ENCODE results near the gene IKZF4. TPM values are rescaled to one million over a fixed set of nuclear protein-coding genes. Genes with fewer than 3 reads are reported as not detected.
A peak's percentile ranks its signal among the peaks of the same experiment; 100 is the strongest.
"Not testable (repeated sequence)": the region's sequence is repeated elsewhere in the genome, so short reads cannot be mapped to it uniquely, and the experiment has no call there.

The IKZF4 gene
- total RNA-seq, 1 experiment from 2014 or later: 13.9 TPM

DNA sequence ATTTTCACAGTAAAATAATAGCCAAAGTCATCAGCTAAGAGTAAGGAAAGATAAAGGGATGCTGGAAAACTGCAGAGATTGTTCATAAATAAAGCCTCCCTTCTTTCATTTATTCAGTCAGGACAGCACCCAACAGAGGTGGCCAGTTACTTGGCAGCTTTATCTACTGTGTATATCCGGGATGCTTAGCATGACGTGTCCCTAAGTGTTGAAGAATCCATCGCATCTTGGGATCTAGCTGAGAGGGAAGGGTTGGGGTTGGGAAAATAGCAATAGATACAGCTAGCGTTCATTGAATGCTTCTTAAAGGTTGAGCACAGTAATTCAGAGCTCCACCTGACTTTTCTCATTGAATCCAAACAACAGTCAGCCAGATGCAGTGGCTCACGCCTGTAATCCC is 53.6 kb downstream of the IKZF4 start:
- DNase-seq: no peak
- Mint-ChIP-seq H3K4me1 (peaks cover 5 to 8% of the 10 kb centered on the region in 2 experiments), H3K27ac (no peak overlapping the region), H3K9me3 (peaks cover 3% of the 10 kb centered on the region in 2 experiments; a peak in 4 of 5 replicates), H3K4me3 (no peak overlapping the region), H3K27me3 (ENCODE audit: low read depth) (no peaks in the 10 kb centered on the region), H3K36me3 (ENCODE audit: insufficient read depth in 1 of 3, low read depth in 3 of 3) (no peaks in the 10 kb centered on the region; a peak in 1 of 7 replicates)
- H3K18ac ChIP-seq (ENCODE audit: insufficient read length, low read depth, low read length): no peak overlapping the region
- TF ChIP-seq CTCF (conservative IDR thresholded peaks at IDR 0.05): no peak
- H2BK5ac ChIP-seq (ENCODE audit: insufficient read length, low read length): no peak overlapping the region
- H3K27ac ChIP-seq (ENCODE audit: insufficient read length, low read depth, low read length): no peak overlapping the region
- no peak overlapping the region for H3K23ac ChIP-seq (ENCODE audit: insufficient read length, low read depth, low read length)
- H3K23me2 ChIP-seq (ENCODE audit: insufficient read length, low read depth, low read length, poor library complexity, severe bottlenecking): peaks cover under 1% of the 10 kb centered on the region
- no peaks in the 10 kb centered on the region for H3K27me3 ChIP-seq (ENCODE audit: insufficient read depth, low read length)
- H2BK120ac ChIP-seq (ENCODE audit: low read depth, low read length, poor library complexity, severe bottlenecking): no peak overlapping the region
- no peak overlapping the region for H3K56ac ChIP-seq (ENCODE audit: insufficient read length, low read depth, low read length)
- H3K4me2 ChIP-seq (ENCODE audit: insufficient read depth, insufficient read length, low read length): no peak overlapping the region
- no peak overlapping the region for H2BK15ac ChIP-seq (ENCODE audit: low read depth, low read length)
- H3K79me2 ChIP-seq (ENCODE audit: insufficient read depth, low read length): no peaks in the 10 kb centered on the region
- no peak overlapping the region for H4K5ac ChIP-seq (ENCODE audit: insufficient read length, low read depth, low read length)
- H2BK12ac ChIP-seq (ENCODE audit: insufficient read length, low read depth, low read length): no peak overlapping the region
- no peaks in the 10 kb centered on the region for H3K79me1 ChIP-seq (ENCODE audit: insufficient read depth, low read depth, low read length, poor library complexity, severe bottlenecking)
- no peak overlapping the region for H4K8ac ChIP-seq (replicated peaks; ENCODE audit: insufficient read length, low read depth, low read length)
- no peak overlapping the region for H3K4ac ChIP-seq (ENCODE audit: low read depth, low read length)
- H3T11ph ChIP-seq (ENCODE audit: low read length): no peak overlapping the region
- H3K4me1 ChIP-seq (ENCODE audit: insufficient read depth, low read length): no peaks in the 10 kb centered on the region
- no peak overlapping the region for H4K91ac ChIP-seq (ENCODE audit: insufficient read length, low read depth, low read length)
- H3K9ac ChIP-seq (ENCODE audit: extremely low read depth, insufficient read length, low read length): no peak overlapping the region
- no peaks in the 10 kb centered on the region for H3K9me3 ChIP-seq (ENCODE audit: control insufficient read depth, low read depth, low read length)
- no peak overlapping the region for H2AFZ ChIP-seq (ENCODE audit: low read length)
- H2AK5ac ChIP-seq (ENCODE audit: insufficient read length, low read length): no peak overlapping the region
- no peaks in the 10 kb centered on the region for H4K20me1 ChIP-seq (ENCODE audit: control insufficient read depth, insufficient read depth, insufficient read length)
- no peak overlapping the region for H2BK20ac ChIP-seq (ENCODE audit: low read depth, low read length, poor library complexity, severe bottlenecking)
- no peak overlapping the region for H3K14ac ChIP-seq (ENCODE audit: insufficient read depth, low read length)
- no CpG with 5 or more reads among the region's 5 CpGs for WGBS (ENCODE audit: extremely low coverage, insufficient read length, low lambda C conversion rate)

- Mint-ChIP-seq H3K4me1 (peaks cover 19 to 22% of the 10 kb centered on the region in 2 experiments), H3K4me3 (peak overlapping the region in 1 of 2 experiments; percentile 93; a peak in 2 of 5 replicates)
- not testable (repeated sequence) for H3K23ac ChIP-seq (ENCODE audit: insufficient read length, low read depth, low read length); H4K8ac ChIP-seq (replicated peaks; ENCODE audit: insufficient read length, low read depth, low read length); H3K79me1 ChIP-seq (ENCODE audit: insufficient read depth, low read depth, low read length, poor library complexity, severe bottlenecking); H3K27me3 Mint-ChIP-seq (ENCODE audit: low read depth); H4K91ac ChIP-seq (ENCODE audit: insufficient read length, low read depth, low read length); H3K14ac ChIP-seq (ENCODE audit: insufficient read depth, low read length); H2AFZ ChIP-seq (ENCODE audit: low read length); H3K4me1 ChIP-seq (ENCODE audit: insufficient read depth, low read length); H2AK5ac ChIP-seq (ENCODE audit: insufficient read length, low read length); H2BK12ac ChIP-seq (ENCODE audit: insufficient read length, low read depth, low read length); H3K79me2 ChIP-seq (ENCODE audit: insufficient read depth, low read length); H3K56ac ChIP-seq (ENCODE audit: insufficient read length, low read depth, low read length); H3K18ac ChIP-seq (ENCODE audit: insufficient read length, low read depth, low read length); H2BK5ac ChIP-seq (ENCODE audit: insufficient read length, low read length); H3K27me3 ChIP-seq (ENCODE audit: insufficient read depth, low read length); H2BK120ac ChIP-seq (ENCODE audit: low read depth, low read length, poor library complexity, severe bottlenecking); DNase-seq; H4K5ac ChIP-seq (ENCODE audit: insufficient read length, low read depth, low read length); H3K36me3 Mint-ChIP-seq (ENCODE audit: insufficient read depth in 1 of 3, low read depth in 3 of 3); H3K9me3 ChIP-seq (ENCODE audit: control insufficient read depth, low read depth, low read length); H3K9me3 Mint-ChIP-seq; H3K27ac ChIP-seq (ENCODE audit: insufficient read length, low read depth, low read length); H2BK20ac ChIP-seq (ENCODE audit: low read depth, low read length, poor library complexity, severe bottlenecking); H3K9ac ChIP-seq (ENCODE audit: extremely low read depth, insufficient read length, low read length); H3K4ac ChIP-seq (ENCODE audit: low read depth, low read length); H3T11ph ChIP-seq (ENCODE audit: low read length); H3K27ac Mint-ChIP-seq; H2BK15ac ChIP-seq (ENCODE audit: low read depth, low read length); H4K20me1 ChIP-seq (ENCODE audit: control insufficient read depth, insufficient read depth, insufficient read length); H3K4me2 ChIP-seq (ENCODE audit: insufficient read depth, insufficient read length, low read length)
- WGBS (ENCODE audit: extremely low coverage, insufficient read length, low lambda C conversion rate): no CpG with 5 or more reads among the region's 9 CpGs
- peaks cover 13% of the 10 kb centered on the region for H3K23me2 ChIP-seq (ENCODE audit: insufficient read length, low read depth, low read length, poor library complexity, severe bottlenecking)
These were observed 57.1 kb downstream of the IKZF4 start for GRCh38 chr12:56077966-56078365.
